ENCODE data around the gene ART1. TPM values are rescaled to one million over a fixed set of nuclear protein-coding genes. Genes with fewer than 3 reads are reported as not detected.

The ART1 gene
- polyA plus RNA-seq, 1 donor (not counting 4 experiments of a cell fraction or from before 2014, with no cell fraction given): not detected

DNA sequence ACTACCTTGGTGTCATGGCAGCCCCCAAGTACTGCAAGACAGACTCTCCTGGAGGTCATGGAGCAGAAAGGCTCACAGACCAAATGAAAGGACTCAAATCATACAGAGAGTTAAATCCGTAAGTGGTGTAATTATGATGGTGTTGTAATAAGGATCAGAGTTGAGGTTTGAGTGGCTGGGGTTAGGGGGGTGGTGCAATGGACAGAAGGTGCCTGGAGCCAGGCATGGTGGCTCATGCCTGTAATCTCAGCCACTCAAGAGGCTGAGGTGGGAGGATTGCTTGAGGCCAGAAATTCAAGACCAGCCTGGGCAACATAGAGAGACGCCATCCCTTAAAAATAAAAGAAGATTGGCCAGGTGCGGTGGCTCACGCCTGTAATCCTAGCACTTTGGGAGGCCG, 21.8 kb upstream of the ART1 start:
- Histone ChIP-seq H4K20me1 (ENCODE audit: control insufficient read depth, extremely low read depth, insufficient read depth, low read length) (no peaks in the 10 kb centered on the region), H3K4me2 (ENCODE audit: control insufficient read depth, extremely low read depth, insufficient read depth, low read depth, low read length) (no peak overlapping the region), H3K27me3 (ENCODE audit: control insufficient read depth, extremely low read depth, insufficient read depth, low read length) (peaks cover 4% of the 10 kb centered on the region), H3K9me1 (ENCODE audit: control insufficient read depth, extremely low read depth, insufficient read depth, low read length) (no peaks in the 10 kb centered on the region), H3K27ac (ENCODE audit: control insufficient read depth, insufficient read depth, low read length) (no peak overlapping the region), H3K4me3 (ENCODE audit: control insufficient read depth in 2 of 3, extremely low read depth in 1 of 3, insufficient read depth in 2 of 3, low read depth in 1 of 3, low read length in 3 of 3) (no peak overlapping the region), H3K79me2 (ENCODE audit: control insufficient read depth, insufficient read depth, low read length) (no peaks in the 10 kb centered on the region), H2AFZ (ENCODE audit: control insufficient read depth, low read length) (no peak overlapping the region), H3K9ac (ENCODE audit: control insufficient read depth, extremely low read depth, insufficient read depth, low read length) (no peak overlapping the region), H3K9me3 (ENCODE audit: control insufficient read depth, low read depth, low read length) (no peaks in the 10 kb centered on the region), H3K4me1 (ENCODE audit: control insufficient read depth, extremely low read depth, insufficient read depth, low read length) (no peaks in the 10 kb centered on the region), H3K36me3 (ENCODE audit: control insufficient read depth in 2 of 2, extremely low read depth in 1 of 2, insufficient read depth in 2 of 2, low read length in 2 of 2) (no peaks in the 10 kb centered on the region)
- TF ChIP-seq, protein P1, sequence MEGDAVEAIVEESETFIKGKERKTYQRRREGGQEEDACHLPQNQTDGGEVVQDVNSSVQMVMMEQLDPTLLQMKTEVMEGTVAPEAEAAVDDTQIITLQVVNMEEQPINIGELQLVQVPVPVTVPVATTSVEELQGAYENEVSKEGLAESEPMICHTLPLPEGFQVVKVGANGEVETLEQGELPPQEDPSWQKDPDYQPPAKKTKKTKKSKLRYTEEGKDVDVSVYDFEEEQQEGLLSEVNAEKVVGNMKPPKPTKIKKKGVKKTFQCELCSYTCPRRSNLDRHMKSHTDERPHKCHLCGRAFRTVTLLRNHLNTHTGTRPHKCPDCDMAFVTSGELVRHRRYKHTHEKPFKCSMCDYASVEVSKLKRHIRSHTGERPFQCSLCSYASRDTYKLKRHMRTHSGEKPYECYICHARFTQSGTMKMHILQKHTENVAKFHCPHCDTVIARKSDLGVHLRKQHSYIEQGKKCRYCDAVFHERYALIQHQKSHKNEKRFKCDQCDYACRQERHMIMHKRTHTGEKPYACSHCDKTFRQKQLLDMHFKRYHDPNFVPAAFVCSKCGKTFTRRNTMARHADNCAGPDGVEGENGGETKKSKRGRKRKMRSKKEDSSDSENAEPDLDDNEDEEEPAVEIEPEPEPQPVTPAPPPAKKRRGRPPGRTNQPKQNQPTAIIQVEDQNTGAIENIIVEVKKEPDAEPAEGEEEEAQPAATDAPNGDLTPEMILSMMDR (optimal IDR thresholded peaks at IDR 0.05 in 1 of 3, IDR thresholded peaks at IDR 0.05 in 1 of 3, conservative IDR thresholded peaks at IDR 0.05 in 1 of 3; ENCODE audit: extremely low read depth in 1 of 3, insufficient read depth in 2 of 3, low read length in 3 of 3): no peak
- no peak for TF ChIP-seq EZH2 (IDR thresholded peaks at IDR 0.05; ENCODE audit: low read length)
- DNase-seq (ENCODE audit: low read depth, low spot score) (no peak), FAIRE-seq (no peak)
- dilution Hi-C loops (cut with MboI; ENCODE audit: extremely low pct_ligation_motif_present, low sequenced_read_pairs): no loop called here

DNA sequence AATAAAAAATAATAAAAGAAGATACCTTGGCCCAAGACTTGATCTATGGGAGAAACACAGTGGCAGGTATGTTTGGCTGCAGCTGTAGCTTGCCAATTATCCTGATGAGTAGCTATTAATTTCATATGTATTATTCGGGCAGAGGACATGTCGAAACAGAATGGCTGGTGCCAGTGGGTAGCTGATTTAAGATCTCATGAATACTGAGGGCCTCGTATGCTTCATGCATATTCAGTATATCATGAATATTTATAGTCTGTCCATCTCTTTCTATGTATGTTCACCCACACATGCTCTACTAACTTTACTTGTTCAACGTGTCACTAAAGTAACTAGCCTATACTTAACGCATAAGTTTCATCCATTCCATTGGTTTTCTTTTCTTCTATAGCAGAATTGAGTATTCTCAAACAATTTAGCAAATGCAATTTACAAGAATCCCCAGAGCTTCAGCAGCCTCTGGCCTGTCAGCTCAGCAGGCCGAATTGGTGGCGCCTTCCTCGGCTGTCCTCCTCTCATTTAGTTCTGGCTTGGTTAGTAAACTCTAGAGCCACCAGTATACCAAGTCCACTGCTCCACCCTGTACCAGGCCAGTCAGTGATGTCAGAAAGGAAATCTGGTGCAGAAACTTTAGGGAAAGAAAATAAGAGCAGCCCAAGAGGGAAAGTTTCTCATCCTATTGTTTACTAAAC, 21.0 kb upstream of the ART1 start:
- no peak for DNase-seq (ENCODE audit: low read depth, low spot score)
- H3K4me3 ChIP-seq (ENCODE audit: control insufficient read depth in 2 of 3, extremely low read depth in 1 of 3, insufficient read depth in 2 of 3, low read depth in 1 of 3, low read length in 3 of 3): no peak overlapping the region
- H2AFZ ChIP-seq (ENCODE audit: control insufficient read depth, low read length): no peak overlapping the region
- no peaks in the 10 kb centered on the region for H3K9me3 ChIP-seq (ENCODE audit: control insufficient read depth, low read depth, low read length)
- no peak overlapping the region for H3K27ac ChIP-seq (ENCODE audit: control insufficient read depth, insufficient read depth, low read length)
- H3K9me1 ChIP-seq (ENCODE audit: control insufficient read depth, extremely low read depth, insufficient read depth, low read length): no peaks in the 10 kb centered on the region
- TF ChIP-seq, protein P1 (optimal IDR thresholded peaks at IDR 0.05 in 1 of 3, IDR thresholded peaks at IDR 0.05 in 1 of 3, conservative IDR thresholded peaks at IDR 0.05 in 1 of 3; ENCODE audit: extremely low read depth in 1 of 3, insufficient read depth in 2 of 3, low read length in 3 of 3): no peak
- no peak for TF ChIP-seq EZH2 (IDR thresholded peaks at IDR 0.05; ENCODE audit: low read length)
- no peak overlapping the region for H3K9ac ChIP-seq (ENCODE audit: control insufficient read depth, extremely low read depth, insufficient read depth, low read length)
- no peaks in the 10 kb centered on the region for H3K4me1 ChIP-seq (ENCODE audit: control insufficient read depth, extremely low read depth, insufficient read depth, low read length)
- FAIRE-seq: no peak
- no peaks in the 10 kb centered on the region for H3K79me2 ChIP-seq (ENCODE audit: control insufficient read depth, insufficient read depth, low read length)
- H4K20me1 ChIP-seq (ENCODE audit: control insufficient read depth, extremely low read depth, insufficient read depth, low read length): no peaks in the 10 kb centered on the region
- dilution Hi-C loops (cut with MboI; ENCODE audit: extremely low pct_ligation_motif_present, low sequenced_read_pairs): no loop called here
- no peak overlapping the region for H3K4me2 ChIP-seq (ENCODE audit: control insufficient read depth, extremely low read depth, insufficient read depth, low read depth, low read length)
- H3K27me3 ChIP-seq (ENCODE audit: control insufficient read depth, extremely low read depth, insufficient read depth, low read length): peaks cover 4% of the 10 kb centered on the region
- no peaks in the 10 kb centered on the region for H3K36me3 ChIP-seq (ENCODE audit: control insufficient read depth in 2 of 2, extremely low read depth in 1 of 2, insufficient read depth in 2 of 2, low read length in 2 of 2)
